Left ventricle myocardium inferior (tissue), 1 donor: Measurements from ENCODE around the gene SLC25A47. TPM values are rescaled to one million over a fixed set of nuclear protein-coding genes. Genes with fewer than 3 reads are reported as not detected.
A peak's percentile ranks its signal among the peaks of the same experiment; 100 is the strongest.

Source experiments
- DNase-seq: peaks from one replicate; pipeline ENCODE4 v3.0.0-alpha.2; 2020
- H3K27ac ChIP-seq: fragments of 200-600 bp; replicated peaks from 2 replicates; pipeline ENCODE4 v1.8.0; 2021
- H3K27me3 ChIP-seq: fragments of 200-600 bp; 2 replicates; pipeline ENCODE4 v1.8.0; 2021; ENCODE audit warnings: low read depth
- H3K36me3 ChIP-seq: fragments of 200-600 bp; 2 replicates; pipeline ENCODE4 v1.8.0; 2021
- H3K4me1 ChIP-seq: fragments of 200-600 bp; 2 replicates; pipeline ENCODE4 v1.8.0; 2021
- H3K4me3 ChIP-seq: fragments of 200-600 bp; 2 replicates; pipeline ENCODE4 v1.8.0; 2021; ENCODE audit warnings: mild to moderate bottlenecking, moderate library complexity
- H3K9me3 ChIP-seq: fragments of 200-600 bp; replicated peaks from 2 replicates; pipeline ENCODE4 v1.8.0; 2021
- intact Hi-C: fragments of 100-400 bp; cut with micrococcal nuclease; formaldehyde crosslinking; loops from one replicate; pipeline ENCODE4 v1.11.0; 2022
- total RNA-seq: library from RNA; stranded (reverse); fragmentation: NEBNext Ultra II Directional; extraction: Animal tissue kit (Norgen Biotek cat#: 25700); gene quantifications from one replicate; pipeline ENCODE4 v1.2.1, GENCODE V29; 2021
- TF ChIP-seq, protein P1 (sequence below): fragments of 200-600 bp; IDR thresholded peaks from 2 replicates; pipeline ENCODE4 v1.8.0; 2021; ENCODE audit warnings: antibody characterized with exemption, mild to moderate bottlenecking, borderline replicate concordance
- donor health status: DM: no; HTN: yes; CAD: no; lungs with severe emphysema.

SLC25A47 gene
- total RNA-seq, 1 donor from 2014 or later = not detected

DNA sequence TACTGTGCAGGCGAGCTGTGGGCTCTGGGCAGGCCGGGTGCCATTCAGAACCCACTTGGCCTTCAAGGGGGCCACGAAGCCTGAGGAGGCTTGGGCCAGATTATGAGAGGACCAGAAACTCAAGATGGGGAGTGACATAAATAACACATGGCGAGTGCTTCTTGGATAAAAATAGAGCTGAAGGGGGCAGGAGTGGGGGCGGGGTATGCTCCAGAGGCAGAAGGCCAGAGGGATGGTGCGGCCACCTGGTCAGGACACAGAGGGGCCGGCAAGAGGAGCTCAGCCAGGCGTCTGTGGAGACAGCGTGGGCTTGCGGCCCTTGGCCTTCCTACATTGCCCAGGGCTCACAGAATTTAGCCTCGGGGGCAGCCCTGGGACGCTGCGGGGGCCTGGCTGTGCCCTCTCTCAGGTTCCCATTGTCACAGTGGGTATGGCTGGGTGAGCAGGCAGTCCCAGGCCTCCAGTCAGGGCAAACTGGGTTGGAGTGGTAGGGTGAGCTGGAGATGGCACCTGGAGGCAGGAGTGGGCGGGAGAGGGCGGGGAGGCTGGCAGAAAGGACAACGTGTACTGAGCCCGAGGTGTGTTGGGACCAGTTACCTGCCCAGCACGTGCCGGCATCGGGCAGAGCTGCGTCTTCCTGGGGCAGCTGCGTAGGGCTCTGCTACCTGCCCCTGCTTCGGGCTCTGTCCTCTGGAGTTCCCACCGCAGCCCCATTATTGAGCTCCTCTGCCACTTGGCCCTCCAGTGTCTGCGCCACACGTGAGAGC lies 9.5 kb upstream of the SLC25A47 start:
- TF ChIP-seq, protein P1, sequence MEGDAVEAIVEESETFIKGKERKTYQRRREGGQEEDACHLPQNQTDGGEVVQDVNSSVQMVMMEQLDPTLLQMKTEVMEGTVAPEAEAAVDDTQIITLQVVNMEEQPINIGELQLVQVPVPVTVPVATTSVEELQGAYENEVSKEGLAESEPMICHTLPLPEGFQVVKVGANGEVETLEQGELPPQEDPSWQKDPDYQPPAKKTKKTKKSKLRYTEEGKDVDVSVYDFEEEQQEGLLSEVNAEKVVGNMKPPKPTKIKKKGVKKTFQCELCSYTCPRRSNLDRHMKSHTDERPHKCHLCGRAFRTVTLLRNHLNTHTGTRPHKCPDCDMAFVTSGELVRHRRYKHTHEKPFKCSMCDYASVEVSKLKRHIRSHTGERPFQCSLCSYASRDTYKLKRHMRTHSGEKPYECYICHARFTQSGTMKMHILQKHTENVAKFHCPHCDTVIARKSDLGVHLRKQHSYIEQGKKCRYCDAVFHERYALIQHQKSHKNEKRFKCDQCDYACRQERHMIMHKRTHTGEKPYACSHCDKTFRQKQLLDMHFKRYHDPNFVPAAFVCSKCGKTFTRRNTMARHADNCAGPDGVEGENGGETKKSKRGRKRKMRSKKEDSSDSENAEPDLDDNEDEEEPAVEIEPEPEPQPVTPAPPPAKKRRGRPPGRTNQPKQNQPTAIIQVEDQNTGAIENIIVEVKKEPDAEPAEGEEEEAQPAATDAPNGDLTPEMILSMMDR = no peak
- no peak overlapping the region for H3K27ac ChIP-seq
- intact Hi-C loops = no loop called here
- no peaks in the 10 kb centered on the region for H3K36me3 ChIP-seq
- H3K4me1 ChIP-seq = peaks cover 43% of the 10 kb centered on the region
- H3K9me3 ChIP-seq = no peaks in the 10 kb centered on the region
- no peak for DNase-seq
- no peaks in the 10 kb centered on the region for H3K27me3 ChIP-seq
- no peak overlapping the region for H3K4me3 ChIP-seq

DNA sequence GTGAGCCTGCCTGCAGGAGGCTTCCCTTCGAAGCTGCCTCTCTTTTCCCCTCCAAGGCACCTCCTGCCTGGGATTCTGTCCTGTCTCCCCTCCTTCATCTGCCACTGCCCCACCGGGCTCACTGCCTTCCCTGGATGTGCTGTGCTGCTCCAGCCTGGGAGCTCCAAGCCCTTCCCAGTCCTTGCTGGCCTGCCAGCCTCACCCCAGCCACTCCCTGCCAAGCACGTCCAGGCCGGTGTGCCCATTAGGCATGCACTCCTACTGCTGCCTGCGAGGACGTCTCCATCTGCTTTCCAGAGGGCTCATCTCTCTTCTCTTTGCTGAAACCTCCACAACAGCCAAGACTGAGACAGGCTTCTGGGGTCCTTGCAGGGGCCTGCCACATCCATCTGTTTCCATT lies 8.4 kb upstream of the SLC25A47 start:
- Histone ChIP-seq H3K27ac (no peak overlapping the region), H3K36me3 (no peaks in the 10 kb centered on the region), H3K4me1 (peaks cover 32% of the 10 kb centered on the region), H3K4me3 (no peak overlapping the region), H3K27me3 (no peaks in the 10 kb centered on the region), H3K9me3 (no peaks in the 10 kb centered on the region)
- DNase-seq = no peak
- intact Hi-C loops = no loop called here
- TF ChIP-seq, protein P1 = no peak

DNA sequence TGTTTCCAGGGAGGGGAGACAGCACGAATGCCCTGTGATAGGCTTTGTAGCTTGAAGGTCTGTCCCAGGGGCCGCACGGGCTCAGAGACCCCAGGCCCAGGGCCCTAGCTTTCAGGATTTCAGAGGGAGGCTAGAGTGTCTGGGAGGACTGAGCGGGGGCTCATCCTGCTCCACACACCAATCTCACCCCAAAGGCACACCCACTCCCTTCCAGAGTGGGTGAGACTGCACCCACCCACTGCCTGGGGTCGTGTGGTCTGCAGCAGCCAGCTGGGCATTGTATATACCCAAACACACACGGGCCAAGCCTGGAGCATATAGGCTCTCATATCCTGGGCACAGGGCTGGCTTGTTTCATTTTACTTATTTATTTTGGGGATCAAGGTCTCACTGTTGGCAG lies 5.8 kb upstream of the SLC25A47 start:
- Histone ChIP-seq H3K4me1 (peaks cover 30% of the 10 kb centered on the region), H3K36me3 (no peaks in the 10 kb centered on the region), H3K27ac (no peak overlapping the region), H3K4me3 (peak overlapping the region; percentile 61), H3K27me3 (no peaks in the 10 kb centered on the region), H3K9me3 (no peaks in the 10 kb centered on the region)
- DNase-seq = no peak
- intact Hi-C loops = no loop called here
- TF ChIP-seq, protein P1 = no peak

DNA sequence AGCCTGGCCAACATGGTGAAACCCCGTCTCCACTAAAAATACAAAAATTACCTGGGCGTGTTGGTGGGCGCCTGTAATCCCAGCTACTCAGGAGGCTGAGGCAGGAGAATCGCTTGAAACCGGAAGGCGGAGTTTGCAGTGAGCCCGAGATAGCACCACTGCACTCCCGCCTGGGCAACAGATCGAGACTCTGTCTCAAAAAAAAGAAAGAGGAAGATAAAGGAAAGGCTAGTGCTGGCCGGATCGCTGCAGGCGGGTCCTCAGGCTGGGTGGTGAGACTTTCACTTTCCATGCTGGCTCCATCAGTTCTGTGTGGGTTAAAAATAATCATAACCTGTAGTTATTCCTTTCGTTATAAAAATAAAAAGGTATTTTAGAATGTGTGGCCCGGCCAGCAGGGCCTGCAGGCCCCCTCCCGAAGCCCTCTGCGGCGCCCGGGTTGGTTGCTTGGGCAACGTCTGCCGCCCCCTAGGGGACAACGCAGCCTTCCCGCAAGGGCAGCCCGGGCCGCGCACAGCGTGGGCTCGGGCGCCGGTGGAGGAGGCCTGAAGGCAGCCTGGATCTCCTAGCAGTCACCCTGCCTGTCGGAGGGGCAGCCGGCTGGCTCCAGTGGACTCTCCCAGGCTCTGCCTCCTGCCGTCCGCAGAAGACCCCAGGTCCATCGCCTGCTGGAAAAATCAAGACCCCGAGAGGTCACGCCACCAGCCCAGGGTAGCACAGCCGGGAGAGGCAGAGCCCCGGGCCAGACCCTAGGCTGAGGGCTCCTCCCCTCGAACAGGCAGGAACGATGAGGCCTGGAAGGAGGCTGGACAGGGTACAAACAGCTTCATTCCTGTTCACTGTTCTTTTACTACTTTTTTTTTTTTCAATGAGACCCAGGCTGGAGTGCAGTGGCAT lies 5.0 kb upstream of the SLC25A47 start:
- Histone ChIP-seq H3K27ac (peak overlapping the region; percentile 59), H3K9me3 (no peaks in the 10 kb centered on the region), H3K4me3 (peak overlapping the region; percentile 61), H3K36me3 (no peaks in the 10 kb centered on the region), H3K27me3 (no peaks in the 10 kb centered on the region), H3K4me1 (peaks cover 25% of the 10 kb centered on the region)
- peak; percentile 81 for DNase-seq
- intact Hi-C loops = no loop called here
- TF ChIP-seq, protein P1 = peak; percentile 90

DNA sequence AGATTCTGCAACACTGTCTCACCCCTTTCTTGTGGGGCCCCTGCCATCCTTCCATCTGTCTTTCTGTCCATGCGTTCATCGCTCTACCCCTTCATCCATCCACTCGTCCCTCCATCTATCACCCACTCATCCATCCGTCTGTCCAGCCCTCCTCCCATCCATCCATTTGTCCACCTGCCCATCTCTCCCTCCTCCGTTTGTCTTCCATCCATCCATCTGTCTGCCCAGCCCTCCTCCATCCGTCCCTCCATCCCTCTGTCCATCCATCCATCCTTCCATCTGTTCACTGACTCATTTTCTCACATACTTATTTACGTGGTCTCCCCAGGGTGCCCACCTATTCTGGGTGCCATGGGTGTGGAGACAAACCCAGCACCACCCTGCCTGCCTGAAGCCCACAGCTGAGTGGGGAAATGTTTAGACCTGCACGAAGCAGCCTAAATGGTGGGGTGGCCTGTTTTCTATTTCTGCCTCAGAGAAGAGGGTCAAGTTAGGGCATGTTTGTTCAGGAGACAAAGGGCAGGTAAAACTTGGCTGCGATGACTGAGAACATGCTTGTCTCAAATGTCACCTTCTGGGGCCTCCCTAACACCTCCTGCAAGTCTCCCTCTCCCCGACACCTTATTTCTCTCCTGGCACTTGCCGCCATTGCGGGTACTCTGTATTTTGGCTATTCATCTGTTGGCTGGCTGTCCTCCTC lies 2.8 kb upstream of the SLC25A47 start:
- H3K27me3 ChIP-seq = no peaks in the 10 kb centered on the region
- H3K27ac ChIP-seq = no peak overlapping the region
- no peaks in the 10 kb centered on the region for H3K36me3 ChIP-seq
- peaks cover 18% of the 10 kb centered on the region for H3K4me1 ChIP-seq
- TF ChIP-seq, protein P1 = no peak
- no peak for DNase-seq
- no peaks in the 10 kb centered on the region for H3K9me3 ChIP-seq
- no peak overlapping the region for H3K4me3 ChIP-seq
- intact Hi-C loops = no loop called here
